8988T (cell line): ENCODE data around the gene ADORA2A.
A peak's percentile ranks its signal among the peaks of the same experiment; 100 is the strongest.

ENCODE experiments used
- DNase-seq: peaks from one replicate; pipeline ENCODE4 v3.0.0; 2011

ADORA2A gene

GRCh38 chr22:24433828-24434470 is 6.5 kb downstream of the ADORA2A start:
- DNase-seq = peak; percentile 24

- peak; percentile 18 for DNase-seq
These were observed 7.3 kb downstream of the ADORA2A start for GRCh38 chr22:24434471-24435322.

- peak; percentile 11 for DNase-seq
These were observed 7.9 kb downstream of the ADORA2A start for GRCh38 chr22:24435323-24435645.

GRCh38 chr22:24435861-24436371 is 8.5 kb downstream of the ADORA2A start:
- DNase-seq = peak; percentile 10

DNA sequence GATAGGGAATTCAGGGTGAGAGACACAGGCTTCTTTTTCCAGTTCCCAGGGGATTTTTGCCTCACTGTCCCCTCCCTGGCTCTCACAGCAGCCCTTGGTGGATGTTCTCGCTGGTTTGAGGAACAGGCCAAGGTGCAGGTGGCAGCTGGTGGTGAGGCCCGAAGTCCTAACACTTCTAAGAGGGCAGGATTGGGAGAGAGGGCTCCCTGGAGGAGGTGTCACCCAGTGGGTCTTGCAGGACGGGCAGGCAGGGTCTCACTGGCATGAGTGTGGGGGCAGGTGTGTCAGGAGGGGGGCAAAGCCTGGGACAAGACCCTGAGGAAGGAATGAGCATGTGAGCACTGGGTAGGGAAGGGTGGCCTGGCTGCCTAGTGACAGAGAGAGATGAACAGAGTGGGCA is 9.2 kb downstream of the ADORA2A start:
- peak; percentile 7 for DNase-seq

GRCh38 chr22:24437091-24437490 is 9.7 kb downstream of the ADORA2A start:
- no peak for DNase-seq

- DNase-seq = peak; percentile 37
These were observed 10.4 kb downstream of the ADORA2A start for GRCh38 chr22:24437741-24438328.

DNA sequence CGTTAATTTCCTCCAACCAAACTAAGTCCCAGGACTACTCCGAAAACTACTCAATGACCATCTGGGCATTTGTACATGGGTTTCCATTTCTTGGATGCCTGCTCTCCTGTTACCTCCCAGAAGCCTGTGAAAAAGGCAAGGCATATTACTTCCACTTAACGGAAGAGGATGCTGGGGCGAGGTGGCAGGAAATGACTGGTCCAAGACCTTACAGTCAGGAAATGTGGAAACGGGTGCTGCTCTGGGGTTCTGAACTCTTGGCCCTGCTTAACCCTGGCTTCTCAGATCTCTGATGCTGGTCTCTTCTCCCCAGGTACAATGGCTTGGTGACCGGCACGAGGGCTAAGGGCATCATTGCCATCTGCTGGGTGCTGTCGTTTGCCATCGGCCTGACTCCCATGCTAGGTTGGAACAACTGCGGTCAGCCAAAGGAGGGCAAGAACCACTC is 12.9 kb downstream of the ADORA2A start:
- peak; percentile 7 for DNase-seq

GRCh38 chr22:24440718-24441405 is 13.5 kb downstream of the ADORA2A start:
- DNase-seq = peak; percentile 13

- DNase-seq = no peak
These were observed 14.3 kb downstream of the ADORA2A start for GRCh38 chr22:24441406-24442351.

DNA sequence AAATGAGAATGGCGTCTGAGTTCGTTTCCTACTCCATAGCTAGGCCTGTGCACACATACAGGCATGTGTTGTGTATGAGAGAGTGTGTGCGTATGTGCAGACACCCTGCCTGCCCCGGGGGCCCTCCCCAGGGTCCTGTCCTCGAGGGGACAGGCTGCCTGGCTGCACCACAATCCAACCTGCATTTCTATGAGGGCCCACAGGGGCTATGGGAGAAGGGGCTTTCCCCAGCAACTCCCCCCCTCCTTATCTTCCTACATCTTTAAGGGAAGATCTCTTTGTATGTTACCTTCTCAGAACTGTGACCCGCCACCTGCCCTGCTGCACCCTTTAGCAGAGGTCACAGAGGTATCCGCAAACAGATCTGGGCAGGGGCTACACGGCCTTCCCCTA is 14.9 kb downstream of the ADORA2A start:
- DNase-seq = no peak

DNA sequence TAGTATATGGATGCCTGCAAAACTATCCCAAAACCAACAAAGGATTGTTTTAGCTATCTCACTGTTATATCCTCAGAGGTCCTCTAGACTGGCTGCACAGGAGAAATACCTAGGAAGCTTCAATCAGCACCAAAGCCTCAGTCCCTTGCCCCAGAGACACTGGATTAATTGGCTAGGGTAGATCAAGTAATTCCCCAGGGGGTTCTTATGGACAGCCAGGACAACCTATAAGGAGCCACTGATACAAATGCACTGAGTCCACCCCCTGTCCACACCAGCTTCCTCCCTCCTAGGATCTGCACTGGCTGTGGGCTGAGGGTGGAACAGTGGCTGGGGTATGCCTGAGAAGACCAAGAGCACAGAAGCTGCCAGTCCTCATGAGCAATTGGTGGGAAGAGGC is 16.3 kb downstream of the ADORA2A start:
- DNase-seq = no peak

- DNase-seq = no peak
These were observed 16.9 kb downstream of the ADORA2A start for GRCh38 chr22:24444251-24444650.

DNA sequence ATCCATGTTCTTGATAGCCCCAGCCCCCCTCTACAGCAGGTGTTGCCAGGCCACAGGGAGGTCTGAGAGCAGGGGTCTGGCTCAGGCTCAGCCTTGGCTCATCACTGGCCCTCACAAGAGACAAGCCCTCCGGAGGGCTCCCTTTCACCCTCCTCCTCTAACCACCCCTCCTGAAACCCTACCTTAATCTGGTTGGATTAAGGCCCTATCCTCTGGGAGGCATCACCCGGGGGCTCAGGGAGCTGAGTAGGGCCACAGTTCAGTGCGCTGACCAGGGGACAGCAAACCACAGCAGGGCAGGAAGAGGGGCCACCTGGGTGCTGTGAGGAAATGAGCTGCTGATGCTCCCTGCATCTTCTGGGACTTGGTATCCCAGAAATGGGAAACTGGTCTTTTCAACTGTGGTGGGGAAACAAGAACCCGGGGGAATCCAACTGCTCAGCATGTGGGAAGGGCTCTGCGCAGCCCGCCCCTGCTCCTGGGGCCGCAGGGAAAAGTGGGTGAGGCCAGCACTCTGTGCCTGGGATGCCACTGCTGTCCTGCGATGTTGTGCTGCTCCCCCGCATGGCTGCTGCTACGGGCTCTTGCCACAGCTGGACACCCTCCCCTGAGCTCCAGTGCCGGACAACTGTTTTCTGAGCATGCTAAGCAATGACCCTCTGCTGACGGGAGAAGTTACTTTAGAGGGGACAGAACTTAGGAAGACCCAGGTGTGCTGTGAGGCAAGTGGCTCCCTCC is 17.5 kb downstream of the ADORA2A start:
- DNase-seq = no peak

DNA sequence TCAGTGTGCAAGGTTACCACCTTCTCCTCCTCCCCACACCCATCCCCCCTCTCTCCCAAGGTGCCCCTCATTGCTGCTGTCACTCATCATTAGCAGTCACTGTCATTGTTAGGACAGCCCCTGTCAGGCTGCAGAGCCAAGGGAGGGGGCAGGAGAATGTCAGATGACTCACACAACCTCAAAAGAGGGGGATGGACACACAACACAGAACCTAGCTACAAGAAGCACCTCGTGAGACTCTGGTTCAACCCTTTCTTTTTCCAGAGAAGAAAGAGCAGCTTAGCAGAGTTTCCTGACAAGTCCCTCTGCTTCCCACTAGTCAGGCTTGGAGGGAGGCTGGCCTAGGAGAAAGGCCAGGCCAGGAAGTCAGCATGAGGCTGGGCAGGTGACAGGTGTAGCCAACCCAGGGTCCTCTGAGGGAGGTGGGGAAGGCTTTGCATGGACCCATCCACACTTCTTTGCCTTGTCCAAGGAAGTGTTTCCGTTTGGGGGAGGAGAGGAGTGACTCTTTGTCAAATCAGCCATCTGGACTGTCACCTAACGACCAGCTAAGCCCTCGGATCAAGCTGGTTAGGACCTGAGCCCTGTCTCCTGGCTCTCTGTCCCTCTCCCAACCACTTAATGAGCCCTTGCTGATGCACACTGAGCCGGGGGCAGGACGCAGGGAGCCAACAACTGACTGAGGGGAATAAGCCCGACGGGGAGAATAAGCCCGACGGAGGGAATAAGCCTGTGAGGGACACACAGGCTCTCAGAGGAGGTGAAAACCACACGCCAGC is 18.3 kb downstream of the ADORA2A start:
- no peak for DNase-seq

DNA sequence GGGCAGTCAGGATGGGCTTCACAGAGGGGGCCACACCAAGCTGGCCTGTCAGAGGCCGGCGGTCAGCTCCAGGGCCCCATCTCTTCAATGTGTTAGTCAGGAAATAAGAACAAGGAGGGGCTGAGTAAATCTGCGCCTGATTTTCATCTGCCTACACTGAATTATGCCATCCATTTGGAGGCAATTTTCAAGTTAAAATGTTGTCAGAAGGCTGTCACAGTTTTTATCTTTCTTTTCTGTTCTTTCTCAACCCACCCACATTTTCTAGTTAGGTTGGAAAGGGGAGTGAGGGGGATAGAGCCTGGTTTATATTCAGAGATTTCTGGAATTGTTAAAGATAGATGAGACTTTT is 18.8 kb downstream of the ADORA2A start:
- no peak for DNase-seq

DNA sequence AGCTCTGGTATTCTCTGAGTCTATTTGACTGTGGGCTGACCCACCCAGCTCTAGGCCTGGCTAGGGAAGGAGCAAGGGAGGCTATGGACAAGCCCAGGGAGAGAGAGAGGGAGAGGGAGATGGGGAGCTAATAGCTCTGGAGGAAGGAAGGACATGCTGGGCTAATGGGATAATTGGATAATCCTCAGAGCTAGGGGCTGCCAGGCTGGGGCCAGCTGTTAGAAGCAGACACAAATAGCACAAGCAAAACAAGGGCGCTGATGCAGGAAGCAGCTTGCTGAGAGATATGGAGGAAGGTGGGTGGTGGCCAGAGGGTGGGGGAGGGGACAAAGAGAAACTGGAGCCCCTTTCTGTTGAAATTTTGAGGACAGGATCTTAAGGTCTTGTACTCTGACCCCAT is 23.2 kb downstream of the ADORA2A start:
- no peak for DNase-seq

DNA sequence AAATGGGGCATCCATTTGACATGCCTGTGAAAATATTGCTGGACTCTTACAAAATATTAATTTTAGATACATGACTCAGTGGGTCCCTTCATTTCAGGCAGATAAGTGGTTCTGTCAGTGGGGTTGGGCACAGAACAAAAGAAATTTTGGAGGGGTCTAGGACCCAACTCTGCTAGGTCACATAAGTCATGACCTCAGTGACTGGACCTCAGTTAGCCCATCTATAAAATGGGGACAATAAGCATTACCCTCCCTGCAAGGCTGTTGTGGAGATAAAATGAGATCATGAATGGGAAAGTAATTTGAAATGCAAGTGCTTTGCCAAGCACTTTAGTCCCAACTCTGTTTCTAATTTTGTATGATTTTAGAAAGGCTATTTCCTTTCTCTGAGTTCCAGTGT is 23.8 kb downstream of the ADORA2A start:
- no peak for DNase-seq

- no peak for DNase-seq
These were observed 26.5 kb downstream of the ADORA2A start for GRCh38 chr22:24453853-24454252.

GRCh38 chr22:24455039-24455438 is 27.6 kb downstream of the ADORA2A start:
- no peak for DNase-seq
